Transverse colon (tissue), 4 donors: ENCODE measurements around the gene PPP6R3. TPM values are rescaled to one million over a fixed set of nuclear protein-coding genes. Genes with fewer than 3 reads are reported as not detected.

Source experiments
- DNase-seq: peaks from one replicate; pipeline ENCODE4 v3.0.0-alpha.2; 2019
- H3K27ac ChIP-seq, 4 donors: fragments of 200-600 bp; sonication (generic); 2 replicates each; pipeline ENCODE4 v1.5.1; 2016 to 2018; ENCODE audit warnings: inconsistent platforms in 4 of 4
- H3K27me3 ChIP-seq: fragments of 200-600 bp; sonication (generic); 2 replicates; pipeline ENCODE4 v1.5.1; 2017; ENCODE audit warnings: inconsistent platforms
- H3K36me3 ChIP-seq, 4 donors: fragments of 200-600 bp; sonication (generic); 2 replicates each; pipeline ENCODE4 v1.5.1; 2017 to 2019; ENCODE audit warnings: inconsistent platforms in 4 of 4
- H3K4me1 ChIP-seq, 4 donors: fragments of 200-600 bp; sonication (generic); 2 replicates each; pipeline ENCODE4 v1.5.1; 2017 to 2020; ENCODE audit warnings: inconsistent platforms in 4 of 4
- H3K4me3 ChIP-seq, 4 donors: fragments of 200-600 bp; sonication (generic); 1 replicate in 1 of 4; 2 replicates in 3 of 4; pipeline versions ENCODE4 v1.5.1 to v1.6.1; 2017 to 2019; ENCODE audit warnings: inconsistent platforms in 4 of 4
- H3K9me3 ChIP-seq, 2 donors: fragments of 200-600 bp; sonication (generic); 2 replicates each; pipeline ENCODE4 v1.5.1; 2017 to 2019; ENCODE audit warnings: inconsistent platforms in 2 of 2
- EP300 ChIP-seq: sonication (generic); formaldehyde crosslinking; IDR thresholded peaks from one replicate; pipeline ENCODE4 v1.6.1; 2017; ENCODE audit warnings: antibody characterized with exemption, low read depth
- POLR2A ChIP-seq: fragments of 450-650 bp; IDR thresholded peaks from one replicate; pipeline ENCODE4 v1.6.1; 2016; ENCODE audit warnings: antibody characterized with exemption, mild to moderate bottlenecking, moderate library complexity
- POLR2AphosphoS5 ChIP-seq, 3 donors: sonication (generic); formaldehyde crosslinking; IDR thresholded peaks; one replicate each; pipeline ENCODE4 v1.6.1; 2016; ENCODE audit warnings: antibody characterized with exemption in 3 of 3
- WGBS, 2 donors: methylation state at CpG; one replicate each; pipeline ENCODE4 v1.1.5; 2018; ENCODE audit warnings: low coverage in 1 of 2; 5-methylcytosine and 5-hydroxymethylcytosine counted together
- in situ Hi-C, 4 donors: fragments of 200-750 bp; cut with MboI; loops; one replicate each; pipeline versions ENCODE4 v1.15.0 to v1.15.1; 2017; ENCODE audit warnings: low sequenced_read_pairs in 3 of 4, low pct_ligation_motif_present in 1 of 4, low pct_unique_long_range_greater_than_20kb in 1 of 4
- intact Hi-C: fragments of 100-400 bp; cut with DNase I; formaldehyde crosslinking; loops from one replicate; pipeline ENCODE4 v1.15.1; 2023; ENCODE audit warnings: low total_unique reads
- small RNA-seq, 4 donors: library from RNA; depleted of rRNA; stranded (forward); fragments of <200 nt; gene quantifications; one replicate each; pipeline ENCODE3, GENCODE V24; 2016
- total RNA-seq, 4 donors: library from RNA; depleted of rRNA; stranded (reverse); fragments of >200 nt; gene quantifications; one replicate each; pipeline ENCODE4 v1.1.0, GENCODE V29; 2016
- TF ChIP-seq, protein P1 (sequence below), 5 experiments: fragments of 200-600 bp in 3 of 5; fragments of 450-650 bp in 2 of 5; sonication (generic) in 3 of 5; IDR thresholded peaks; 1 replicate in 2 of 5; 2 replicates in 3 of 5; pipeline ENCODE4 v1.5.1; 2016 to 2017; ENCODE audit warnings: antibody characterized with exemption in 5 of 5, inconsistent platforms in 3 of 5, mild to moderate bottlenecking in 2 of 5, moderate library complexity in 1 of 5

Gene PPP6R3
- total RNA-seq, 4 donors from 2014 or later, result 89.8 to 158 (median 117) TPM

DNA sequence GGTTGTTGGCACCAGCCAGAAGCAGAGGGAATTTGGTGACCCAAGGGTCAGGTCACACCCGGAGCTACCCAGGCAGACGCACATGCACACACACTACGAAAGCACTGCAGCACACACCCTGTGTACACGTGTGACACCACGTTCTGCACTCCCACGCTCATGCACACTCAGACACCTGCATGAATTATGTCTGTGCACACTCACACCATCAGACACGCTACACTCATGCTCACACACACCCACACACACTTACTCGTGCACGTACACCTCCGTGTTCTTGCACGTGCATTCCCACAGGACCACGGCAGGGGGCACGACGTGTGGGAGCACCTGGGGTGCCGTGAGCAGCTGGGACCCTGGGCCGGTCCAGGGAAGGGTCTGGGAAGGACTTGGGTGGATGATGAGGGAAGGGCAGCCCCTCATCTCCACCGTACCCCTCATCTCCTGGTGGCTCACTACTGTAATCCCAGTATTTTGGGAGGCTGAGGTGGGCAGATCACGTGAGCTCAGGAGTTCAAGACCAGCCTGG, 203.0 kb downstream of the PPP6R3 start:
- TF ChIP-seq POLR2AphosphoS5 (IDR thresholded peaks at IDR 0.05), result no peak
- TF ChIP-seq EP300, result no peak
- TF ChIP-seq POLR2A, result no peak
- TF ChIP-seq, protein P1, sequence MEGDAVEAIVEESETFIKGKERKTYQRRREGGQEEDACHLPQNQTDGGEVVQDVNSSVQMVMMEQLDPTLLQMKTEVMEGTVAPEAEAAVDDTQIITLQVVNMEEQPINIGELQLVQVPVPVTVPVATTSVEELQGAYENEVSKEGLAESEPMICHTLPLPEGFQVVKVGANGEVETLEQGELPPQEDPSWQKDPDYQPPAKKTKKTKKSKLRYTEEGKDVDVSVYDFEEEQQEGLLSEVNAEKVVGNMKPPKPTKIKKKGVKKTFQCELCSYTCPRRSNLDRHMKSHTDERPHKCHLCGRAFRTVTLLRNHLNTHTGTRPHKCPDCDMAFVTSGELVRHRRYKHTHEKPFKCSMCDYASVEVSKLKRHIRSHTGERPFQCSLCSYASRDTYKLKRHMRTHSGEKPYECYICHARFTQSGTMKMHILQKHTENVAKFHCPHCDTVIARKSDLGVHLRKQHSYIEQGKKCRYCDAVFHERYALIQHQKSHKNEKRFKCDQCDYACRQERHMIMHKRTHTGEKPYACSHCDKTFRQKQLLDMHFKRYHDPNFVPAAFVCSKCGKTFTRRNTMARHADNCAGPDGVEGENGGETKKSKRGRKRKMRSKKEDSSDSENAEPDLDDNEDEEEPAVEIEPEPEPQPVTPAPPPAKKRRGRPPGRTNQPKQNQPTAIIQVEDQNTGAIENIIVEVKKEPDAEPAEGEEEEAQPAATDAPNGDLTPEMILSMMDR (IDR thresholded peaks at IDR 0.05), result no peak
- no peaks in the 10 kb centered on the region for H3K27me3 ChIP-seq
- in situ Hi-C loops (no loop called here), intact Hi-C loops (no loop called here)
- no peak overlapping the region for H3K4me3 ChIP-seq
- H3K36me3 ChIP-seq, result no peaks in the 10 kb centered on the region
- WGBS, 2 donors, result 84% methylated on average over 18 of the region's 18 CpGs; no CpG with 5 or more reads in 1 of the 2 donors
- no peak for DNase-seq
- H3K4me1 ChIP-seq, result no peaks in the 10 kb centered on the region
- H3K27ac ChIP-seq, result no peak overlapping the region
- H3K9me3 ChIP-seq, result no peaks in the 10 kb centered on the region

DNA sequence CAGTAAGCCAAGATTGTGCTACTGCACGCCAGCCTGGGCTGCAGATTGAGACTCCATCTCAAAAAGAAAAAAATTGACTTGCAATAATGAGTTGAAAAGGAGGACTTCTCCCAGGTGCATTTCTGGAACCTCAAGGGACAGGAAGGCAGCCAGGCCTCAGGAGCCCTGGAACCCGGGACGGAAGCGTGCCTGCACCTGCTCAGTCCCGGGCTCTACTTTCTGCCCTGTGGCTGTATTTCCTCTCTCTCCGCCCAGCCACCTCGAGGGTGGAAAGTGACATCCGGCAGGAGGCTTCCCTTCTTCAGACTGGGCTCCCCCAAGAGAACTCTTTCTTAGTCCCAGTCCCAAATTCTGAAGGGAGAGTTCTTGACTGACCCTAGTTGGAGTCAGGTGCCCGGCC, 203.6 kb downstream of the PPP6R3 start:
- no peaks in the 10 kb centered on the region for H3K36me3 ChIP-seq
- intact Hi-C loops (no loop called here), in situ Hi-C loops (no loop called here)
- H3K9me3 ChIP-seq, result no peaks in the 10 kb centered on the region
- no peaks in the 10 kb centered on the region for H3K4me1 ChIP-seq
- TF ChIP-seq, protein P1 (IDR thresholded peaks at IDR 0.05), result no peak
- no peak for TF ChIP-seq POLR2A
- no peak for TF ChIP-seq EP300
- TF ChIP-seq POLR2AphosphoS5 (IDR thresholded peaks at IDR 0.05), result no peak
- no peak overlapping the region for H3K4me3 ChIP-seq
- no peaks in the 10 kb centered on the region for H3K27me3 ChIP-seq
- 86% methylated on average over 9 of the region's 9 CpGs; no CpG with 5 or more reads in 1 of the 2 donors for WGBS, 2 donors
- H3K27ac ChIP-seq, result no peak overlapping the region
- no peak for DNase-seq

DNA sequence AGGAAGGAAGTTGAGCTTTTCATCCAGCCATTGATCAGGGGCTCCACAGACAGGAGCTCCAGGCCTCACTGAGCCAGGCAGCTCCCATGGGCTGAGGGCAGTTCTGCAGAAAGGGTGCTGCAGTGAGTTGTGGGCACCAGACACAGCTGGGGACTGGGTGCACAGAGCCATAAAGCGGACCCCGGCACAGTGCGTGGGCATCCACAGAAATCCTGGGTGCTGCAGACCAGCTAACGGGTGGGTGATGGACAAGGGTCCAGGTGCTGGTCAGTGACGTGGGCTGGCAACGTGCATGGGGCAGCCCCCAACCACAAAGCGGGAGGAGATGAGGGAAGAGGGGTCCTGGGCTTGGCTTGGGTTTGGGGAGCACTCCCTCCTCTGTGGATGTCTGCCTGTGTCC, 204.4 kb downstream of the PPP6R3 start:
- no peak for DNase-seq
- in situ Hi-C loops, result no loop called here

More for the DNA sequence above, 204.4 kb downstream of the PPP6R3 start:
- Histone ChIP-seq H3K36me3 (no peaks in the 10 kb centered on the region), H3K27me3 (no peaks in the 10 kb centered on the region), H3K4me1 (no peaks in the 10 kb centered on the region), H3K27ac (no peak overlapping the region), H3K9me3 (no peaks in the 10 kb centered on the region), H3K4me3 (no peak overlapping the region)
- intact Hi-C loops, result no loop called here
- TF ChIP-seq POLR2AphosphoS5 (IDR thresholded peaks at IDR 0.05) (no peak), POLR2A (no peak), EP300 (no peak)
- TF ChIP-seq, protein P1 (IDR thresholded peaks at IDR 0.05), result no peak
- 85% methylated on average over 7 of the region's 7 CpGs; no CpG with 5 or more reads in 1 of the 2 donors for WGBS, 2 donors

Small RNA genes lying within 50 kb of the gene (small RNA-seq; reads per million reads assigned to genes)
- gene NDUFA3P2, result 0 reads per million in 4 donors

Other genes starting within 250 kb of the PPP6R3 start
- gene KMT5B, start 247.5 kb upstream of the PPP6R3 start, total RNA-seq, result 10 to 100 TPM; 33.4 to 71.4 (median 63.8) TPM
- 100 to 1,000 TPM in 1 of 4 donors, 10 to 100 TPM in 3; 31.4 to 130 (median 56.6) TPM for gene C11orf24, start 188.8 kb upstream of the PPP6R3 start, total RNA-seq
- 100 to 1,000 TPM in 1 of 4 donors, 10 to 100 TPM in 3; 72.6 to 138 (median 82.3) TPM for gene LRP5, start 148.2 kb upstream of the PPP6R3 start, total RNA-seq
- 10 to 100 TPM in 1 of 4 donors, 1 to 10 TPM in 1, not detected in 2; 1.9 to 14.1 TPM for gene GAL, start 223.8 kb downstream of the PPP6R3 start, total RNA-seq